K562 (cell line): ENCODE data around the gene ITGAL. TPM values are rescaled to one million over a fixed set of nuclear protein-coding genes. Genes with fewer than 3 reads are reported as not detected.

Experiments
- ATAC-seq: fragments of 200-7000 bp; cut with Tn5 transposase; 3 replicates; pipeline ENCODE4 v1.9.1; 2020; ENCODE audit warnings: moderate library complexity
- BruUV-seq: library from RNA; stranded (reverse); fragments of 400-500 nt; replicated peaks from 2 replicates; lab custom pipeline; 2021; lab: Mats Ljungman, UMichigan
- CTCF ChIA-PET: fragments of 300-600 bp; formaldehyde crosslinking; extraction: SDS; loops from one replicate; lab custom pipeline; 2021; ENCODE audit warnings: low intra/inter-chr PET ratio; lab: Yijun Ruan, JAX
- POLR2A ChIA-PET: fragments of 300-600, 350-650 bp; sonication (Branson Sonifier 250); formaldehyde crosslinking; extraction: SDS; loops from one replicate; lab custom pipeline; 2021; ENCODE audit warnings: antibody characterized with exemption, inconsistent platforms; lab: Yijun Ruan, JAX
- DNase-seq, 4 experiments: peaks; one replicate each; pipeline versions ENCODE4 v3.0.0 to v3.0.0-alpha.2; 2011 to 2018; ENCODE audit warnings: low spot score in 3 of 4, mixed read lengths in 3 of 4; ENCODE audit errors: extremely low read depth in 1 of 4
- FAIRE-seq: peaks from 2 replicates; lab custom pipeline; 2011; peaks lifted over from hg19 to GRCh38; lab: Jason Lieb, UNC
- H2AFZ ChIP-seq: 2 replicates; pipeline ENCODE4 v1.6.0; 2011; ENCODE audit warnings: low read depth, low read length, control low read depth, inconsistent platforms
- H3K27ac ChIP-seq: fragments of 200-600 bp; 3 replicates; pipeline ENCODE4 v1.8.0; 2011; ENCODE audit warnings: low read depth, mild to moderate bottlenecking, control low read depth, inconsistent platforms, low read length, moderate library complexity, mixed read lengths; ENCODE audit errors: extremely low read depth
- H3K27me3 ChIP-seq, 2 experiments: fragments of 300-600 bp in 1 of 2; 2 replicates in 1 of 2; 3 replicates in 1 of 2; pipeline versions ENCODE4 v1.6.0 to v1.8.0; 2011; ENCODE audit warnings: inconsistent platforms in 2 of 2, low read length in 2 of 2, mild to moderate bottlenecking in 1 of 2, mixed read lengths in 1 of 2, moderate library complexity in 1 of 2; ENCODE audit not compliant: control insufficient read depth in 2 of 2, insufficient read depth in 2 of 2
- H3K36me3 ChIP-seq: fragments of 300-600 bp; 3 replicates; pipeline ENCODE4 v1.8.0; 2011; ENCODE audit warnings: mild to moderate bottlenecking, low read length, inconsistent platforms; ENCODE audit not compliant: control insufficient read depth, insufficient read depth
- H3K4me1 ChIP-seq, 2 experiments: fragments of 200-600 bp in 1 of 2; replicated peaks in 1 of 2; 2 replicates in 1 of 2; 3 replicates in 1 of 2; pipeline versions ENCODE4 v1.5.1 to v1.8.0; 2011; ENCODE audit warnings: inconsistent platforms in 2 of 2, low read length in 2 of 2, mild to moderate bottlenecking in 1 of 2, mixed read lengths in 1 of 2, moderate library complexity in 1 of 2; ENCODE audit not compliant: control insufficient read depth in 2 of 2, insufficient read depth in 2 of 2
- H3K4me2 ChIP-seq: 2 replicates; pipeline ENCODE4 v1.6.1; 2011; ENCODE audit warnings: low read length, control low read depth, inconsistent platforms, mixed read lengths; ENCODE audit not compliant: insufficient read depth
- H3K4me3 ChIP-seq: fragments of 200-600 bp; sonication (generic), shearing (Covaris generic); 2 replicates; pipeline ENCODE4 v1.5.1; 2016; ENCODE audit warnings: control low read depth, inconsistent platforms
- H3K79me2 ChIP-seq: fragments of 200-600 bp; 3 replicates; pipeline ENCODE4 v1.8.0; 2011; ENCODE audit warnings: low read length, inconsistent platforms; ENCODE audit not compliant: control insufficient read depth, insufficient read depth
- H3K9ac ChIP-seq, 2 experiments: 2 replicates each; pipeline versions ENCODE4 v1.6.0 to v1.6.1; 2011; ENCODE audit warnings: low read depth in 2 of 2, low read length in 2 of 2, control low read depth in 1 of 2, inconsistent platforms in 1 of 2, mild to moderate bottlenecking in 1 of 2, mixed read lengths in 1 of 2; ENCODE audit not compliant: insufficient read depth in 1 of 2
- H3K9me1 ChIP-seq: one replicate; pipeline ENCODE4 v1.6.0; 2011; ENCODE audit warnings: inconsistent platforms, mild to moderate bottlenecking, low read length, moderate library complexity; ENCODE audit not compliant: control insufficient read depth, insufficient read depth
- H3K9me3 ChIP-seq: replicated peaks from 2 replicates; pipeline ENCODE4 v1.5.1; 2011; ENCODE audit warnings: low read depth, low read length, inconsistent platforms; ENCODE audit not compliant: control insufficient read depth, insufficient read depth
- H4K20me1 ChIP-seq: replicated peaks from 2 replicates; pipeline ENCODE4 v1.6.1; 2011; ENCODE audit warnings: low read length, inconsistent platforms, mixed read lengths; ENCODE audit not compliant: control insufficient read depth, insufficient read depth
- FOXA3 ChIP-seq, 2 experiments: fragments of 450-650 bp in 1 of 2; sonication (generic) in 1 of 2; formaldehyde crosslinking; IDR thresholded peaks in 1 of 2; conservative IDR thresholded peaks in 1 of 2; 2 replicates each; pipeline versions ENCODE4 v1.4.0 to v1.8.0; 2020 to 2022; ENCODE audit warnings: mild to moderate bottlenecking in 2 of 2, missing genetic modification reagents in 1 of 2
- PCBP1 ChIP-seq: fragments of 200-400 bp; formaldehyde crosslinking; IDR thresholded peaks from 2 replicates; pipeline ENCODE4 v1.6.1; 2018; ENCODE audit warnings: mild to moderate bottlenecking, low read depth, low read length; ENCODE audit not compliant: poor library complexity, severe bottlenecking
- SPI1 ChIP-seq: IDR thresholded peaks from 2 replicates; pipeline ENCODE4 v1.6.1; 2011; ENCODE audit warnings: low read depth, low read length, control low read depth, borderline replicate concordance
- STAT5A ChIP-seq: IDR thresholded peaks from 2 replicates; pipeline ENCODE4 v1.6.1; 2012; ENCODE audit warnings: low read length, inconsistent platforms, borderline replicate concordance
- TAF9B ChIP-seq: fragments of 450-650 bp; IDR thresholded peaks from 2 replicates; pipeline ENCODE4 v1.6.1; 2018; ENCODE audit warnings: mild to moderate bottlenecking; ENCODE audit not compliant: partially characterized antibody
- ZNF263 ChIP-seq: sonication (generic); formaldehyde crosslinking; IDR thresholded peaks from 2 replicates; pipeline ENCODE4 v1.8.0; 2022; ENCODE audit warnings: mild to moderate bottlenecking, missing genetic modification reagents, borderline replicate concordance
- ZNF583 ChIP-seq: fragments of 250-450 bp; sonication (Bioruptor Pico); IDR thresholded peaks from 2 replicates; pipeline ENCODE4 v1.4.0; 2020
- WGBS: fragments of 100-300 bp; shearing (Covaris generic); methylation state at CpG from one replicate; pipeline ENCODE4 v1.1.6; 2016; ENCODE audit warnings: low coverage, mixed read lengths; ENCODE audit not compliant: insufficient coverage; ENCODE audit errors: missing lambda C conversion rate; 5-methylcytosine and 5-hydroxymethylcytosine counted together
- in situ Hi-C: fragments of 300-500 bp; cut with MboI; formaldehyde crosslinking; loops from 4 replicates; pipeline ENCODE4 v1.15.0; 2018; ENCODE audit warnings: inconsistent platforms, mixed read lengths
- intact Hi-C: fragments of 100-400 bp; cut with micrococcal nuclease; formaldehyde crosslinking; loops from 2 replicates; pipeline ENCODE4 v1.14.2; 2022
- polyA plus RNA-seq, 8 experiments: library from polyadenylated mRNA; depleted of rRNA in 4 of 8; stranded (reverse) in 5 of 8; unstranded in 3 of 8; fragments of >200 nt; fragmentation: Nextera tagmentation in 2 of 8; fragmentation: Illumina TruSeq in 1 of 8; extraction: Ambion mirVana in 2 of 8; extraction: Trizol in 1 of 8; gene quantifications; 2 replicates each; pipeline versions ENCODE4 v1.2.1 to v1.2.3, GENCODE V29; 2011 to 2014; ENCODE audit warnings: inconsistent platforms in 1 of 8, missing spikeins in 1 of 8
- total RNA-seq, 7 experiments: library from RNA; depleted of rRNA in 6 of 7; stranded (reverse); fragments of >200 nt in 6 of 7; fragmentation: Illumina TruSeq in 2 of 7; extraction: Trizol in 2 of 7; gene quantifications; 2 replicates each; pipeline versions ENCODE4 v1.2.1 to v1.2.3, GENCODE V29; 2011 to 2021; ENCODE audit warnings: low replicate concordance in 1 of 7
- TF ChIP-seq, protein P1 (sequence below): IDR thresholded peaks from 2 replicates; pipeline ENCODE4 v1.6.1; 2014; ENCODE audit warnings: antibody characterized with exemption

Gene ITGAL
- total and polyA plus RNA-seq, 9 of the 15 experiments (the other 6 are each of a cell fraction or from before 2014, with no cell fraction given), result 0.01 to 0.53 TPM; not detected in 7

DNA sequence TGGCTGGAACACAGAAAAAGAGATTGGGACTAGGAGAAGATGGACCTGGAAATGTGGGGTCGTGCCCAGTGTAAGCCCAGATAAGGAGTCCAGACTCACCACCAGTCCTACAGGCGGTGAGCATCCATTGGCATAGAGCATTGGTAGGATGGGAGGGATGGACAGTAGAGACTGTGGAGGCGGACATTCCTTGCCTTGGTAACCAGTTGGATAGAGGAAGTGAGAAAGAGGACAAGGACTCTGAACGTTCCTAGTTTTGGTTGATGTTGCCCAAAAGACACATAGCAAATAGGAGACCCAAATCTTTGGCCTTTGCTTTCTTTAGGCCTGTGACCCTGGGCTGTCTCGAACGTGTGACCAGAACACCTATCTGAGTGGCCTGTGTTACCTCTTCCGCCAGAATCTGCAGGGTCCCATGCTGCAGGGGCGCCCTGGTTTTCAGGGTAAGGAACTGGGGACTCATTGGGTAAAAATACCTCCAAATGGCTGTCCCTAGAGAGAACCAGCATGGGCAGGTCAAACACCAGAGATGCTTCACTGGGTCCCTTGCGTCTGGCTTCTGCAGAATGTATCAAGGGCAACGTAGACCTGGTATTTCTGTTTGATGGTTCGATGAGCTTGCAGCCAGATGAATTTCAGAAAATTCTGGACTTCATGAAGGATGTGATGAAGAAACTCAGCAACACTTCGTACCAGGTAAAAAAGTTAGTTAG is 6.4 kb downstream of the ITGAL start:
- WGBS, result 48% methylated on average over 12 of the region's 12 CpGs
- intact Hi-C loops, result no loop called here
- in situ Hi-C loops, result no loop called here
- Histone ChIP-seq H3K9me3 (no peaks in the 10 kb centered on the region), H3K27ac (no peak overlapping the region), H3K4me2 (no peak overlapping the region), H4K20me1 (no peaks in the 10 kb centered on the region), H2AFZ (no peak overlapping the region), H3K4me1 (peaks cover 0 to 9% of the 10 kb centered on the region in 2 experiments; a peak in 1 of 5 replicates), H3K79me2 (no peaks in the 10 kb centered on the region), H3K9ac (no peak overlapping the region), H3K9me1 (no peaks in the 10 kb centered on the region), H3K36me3 (no peaks in the 10 kb centered on the region), H3K27me3 (no peaks in the 10 kb centered on the region), H3K4me3 (no peak overlapping the region)
- ChIA-PET POLR2A (interaction anchor here (0.5 kb wide), 1 partner anchor 217 kb away, joined by 3 read pairs; no protein-coding TSS in a partner anchor), CTCF (no interaction called here)
- DNase-seq, result peak in 2 of 4 experiments; percentile 3 to 4
- TF ChIP-seq PCBP1 (no peak), STAT5A (no peak), ZNF263 (CRISPR knock-in tag) (no peak), FOXA3 (CRISPR knock-in tag; conservative IDR thresholded peaks at IDR 0.05 in 1 of 2, IDR thresholded peaks at IDR 0.05 in 1 of 2) (no peak), SPI1 (peak; percentile 32; the same call in 1 of the 2 replicates), ZNF583 (no peak), TAF9B (no peak)
- TF ChIP-seq, protein P1, sequence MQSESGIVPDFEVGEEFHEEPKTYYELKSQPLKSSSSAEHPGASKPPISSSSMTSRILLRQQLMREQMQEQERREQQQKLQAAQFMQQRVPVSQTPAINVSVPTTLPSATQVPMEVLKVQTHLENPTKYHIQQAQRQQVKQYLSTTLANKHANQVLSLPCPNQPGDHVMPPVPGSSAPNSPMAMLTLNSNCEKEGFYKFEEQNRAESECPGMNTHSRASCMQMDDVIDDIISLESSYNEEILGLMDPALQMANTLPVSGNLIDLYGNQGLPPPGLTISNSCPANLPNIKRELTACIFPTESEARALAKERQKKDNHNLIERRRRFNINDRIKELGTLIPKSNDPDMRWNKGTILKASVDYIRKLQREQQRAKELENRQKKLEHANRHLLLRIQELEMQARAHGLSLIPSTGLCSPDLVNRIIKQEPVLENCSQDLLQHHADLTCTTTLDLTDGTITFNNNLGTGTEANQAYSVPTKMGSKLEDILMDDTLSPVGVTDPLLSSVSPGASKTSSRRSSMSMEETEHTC, result no peak
- no peak for ATAC-seq
- BruUV-seq, result no TSS peak
- no peak for FAIRE-seq
